HepG2 (cell line): ENCODE measurements around the gene UPK1B. TPM values are rescaled to one million over a fixed set of nuclear protein-coding genes. Genes with fewer than 3 reads are reported as not detected.

Source experiments
- ARID2 ChIP-seq: sonication (generic); formaldehyde crosslinking; IDR thresholded peaks from 2 replicates; pipeline ENCODE4 v1.8.1; 2022; ENCODE audit warnings: mild to moderate bottlenecking, missing genetic modification reagents, borderline replicate concordance
- BRD4 ChIP-seq: sonication (generic); formaldehyde crosslinking; IDR thresholded peaks from 2 replicates; pipeline ENCODE4 v1.4.0; 2020; ENCODE audit warnings: missing genetic modification reagents
- CREM ChIP-seq, 2 experiments: sonication (generic) in 1 of 2; formaldehyde crosslinking in 1 of 2; IDR thresholded peaks; 2 replicates each; pipeline versions ENCODE4 v1.4.0 to v1.6.1; 2016 to 2020; ENCODE audit warnings: antibody characterized with exemption in 1 of 2, mild to moderate bottlenecking in 1 of 2, missing genetic modification reagents in 1 of 2
- GABPA ChIP-seq, 2 experiments: IDR thresholded peaks; 2 replicates each; pipeline ENCODE4 v1.6.1; 2011 to 2016; ENCODE audit warnings: low read depth in 2 of 2, low read length in 1 of 2, missing biosample characterization in 1 of 2, missing genetic modification characterization in 1 of 2
- HMG20B ChIP-seq: conservative IDR thresholded peaks from 2 replicates; pipeline ENCODE4 v1.6.1; 2016; ENCODE audit warnings: missing genetic modification reagents, missing compliant biosample characterization
- KDM4B ChIP-seq: sonication (generic); formaldehyde crosslinking; IDR thresholded peaks from 2 replicates; pipeline ENCODE4 v1.4.0; 2020; ENCODE audit warnings: missing genetic modification reagents
- THYN1 ChIP-seq: sonication (generic); formaldehyde crosslinking; IDR thresholded peaks from 2 replicates; pipeline ENCODE4 v1.8.1; 2023; ENCODE audit warnings: low read depth, mild to moderate bottlenecking, moderate library complexity, missing genetic modification reagents, borderline replicate concordance
- ZBTB10 ChIP-seq: sonication (generic); formaldehyde crosslinking; IDR thresholded peaks from 2 replicates; pipeline ENCODE4 v1.4.0; 2020; ENCODE audit warnings: missing genetic modification reagents, borderline replicate concordance
- ZNF430 ChIP-seq: sonication (generic); formaldehyde crosslinking; IDR thresholded peaks from 2 replicates; pipeline ENCODE4 v1.9.0; 2021; ENCODE audit warnings: mild to moderate bottlenecking, missing genetic modification reagents
- ZNF530 ChIP-seq: sonication (generic); formaldehyde crosslinking; IDR thresholded peaks from 2 replicates; pipeline ENCODE4 v1.5.0; 2020; ENCODE audit warnings: low read depth, mild to moderate bottlenecking, missing genetic modification reagents
- ZNF850 ChIP-seq: sonication (generic); formaldehyde crosslinking; conservative IDR thresholded peaks from 2 replicates; pipeline ENCODE4 v1.9.0; 2021; ENCODE audit warnings: mild to moderate bottlenecking, missing genetic modification reagents
- polyA plus RNA-seq, 8 experiments: library from polyadenylated mRNA; depleted of rRNA in 3 of 8; stranded (reverse) in 7 of 8; unstranded in 1 of 8; fragments of >200 nt; fragmentation: Illumina TruSeq in 4 of 8; extraction: Trizol in 4 of 8; gene quantifications; 2 replicates each; pipeline versions ENCODE4 v1.2.1 to v1.2.3, GENCODE V29; 2011 to 2016; ENCODE audit warnings: low read depth in 4 of 8, missing spikeins in 1 of 8, mixed read lengths in 1 of 8; ENCODE audit not compliant: insufficient read depth in 1 of 8
- total RNA-seq, 5 experiments: library from RNA; depleted of rRNA; stranded (reverse); fragments of >200 nt; fragmentation: Illumina TruSeq; extraction: Trizol; gene quantifications; 2 replicates each; pipeline ENCODE4 v1.2.3, GENCODE V29; 2016; ENCODE audit warnings: low read depth in 1 of 5
- TF ChIP-seq, protein P1 (sequence below): sonication (generic); formaldehyde crosslinking; IDR thresholded peaks from 2 replicates; pipeline ENCODE4 v1.4.0; 2020; ENCODE audit warnings: mild to moderate bottlenecking, low read depth, missing genetic modification reagents
- TF ChIP-seq, protein P2 (sequence below): sonication (generic); formaldehyde crosslinking; IDR thresholded peaks from one replicate; pipeline ENCODE4 v1.5.1; 2020; ENCODE audit warnings: mild to moderate bottlenecking, missing genetic modification reagents; ENCODE audit errors: not compliant biosample characterization

UPK1B gene
- total and polyA plus RNA-seq, 2 of the 13 experiments (the other 11 are each of a cell fraction or from before 2014, with no cell fraction given), result not detected

GRCh38 chr3:119240591-119241434 lies 67.4 kb downstream of the UPK1B start, which contains the start of gene B4GALT4 (continued):
- TF ChIP-seq, protein P1, sequence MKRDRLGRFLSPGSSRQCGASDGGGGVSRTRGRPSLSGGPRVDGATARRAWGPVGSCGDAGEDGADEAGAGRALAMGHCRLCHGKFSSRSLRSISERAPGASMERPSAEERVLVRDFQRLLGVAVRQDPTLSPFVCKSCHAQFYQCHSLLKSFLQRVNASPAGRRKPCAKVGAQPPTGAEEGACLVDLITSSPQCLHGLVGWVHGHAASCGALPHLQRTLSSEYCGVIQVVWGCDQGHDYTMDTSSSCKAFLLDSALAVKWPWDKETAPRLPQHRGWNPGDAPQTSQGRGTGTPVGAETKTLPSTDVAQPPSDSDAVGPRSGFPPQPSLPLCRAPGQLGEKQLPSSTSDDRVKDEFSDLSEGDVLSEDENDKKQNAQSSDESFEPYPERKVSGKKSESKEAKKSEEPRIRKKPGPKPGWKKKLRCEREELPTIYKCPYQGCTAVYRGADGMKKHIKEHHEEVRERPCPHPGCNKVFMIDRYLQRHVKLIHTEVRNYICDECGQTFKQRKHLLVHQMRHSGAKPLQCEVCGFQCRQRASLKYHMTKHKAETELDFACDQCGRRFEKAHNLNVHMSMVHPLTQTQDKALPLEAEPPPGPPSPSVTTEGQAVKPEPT (CRISPR knock-in tag), result no peak
- TF ChIP-seq ZNF430 (CRISPR knock-in tag), result no peak; the same call in 1 of the 2 replicates
- TF ChIP-seq, protein P2, sequence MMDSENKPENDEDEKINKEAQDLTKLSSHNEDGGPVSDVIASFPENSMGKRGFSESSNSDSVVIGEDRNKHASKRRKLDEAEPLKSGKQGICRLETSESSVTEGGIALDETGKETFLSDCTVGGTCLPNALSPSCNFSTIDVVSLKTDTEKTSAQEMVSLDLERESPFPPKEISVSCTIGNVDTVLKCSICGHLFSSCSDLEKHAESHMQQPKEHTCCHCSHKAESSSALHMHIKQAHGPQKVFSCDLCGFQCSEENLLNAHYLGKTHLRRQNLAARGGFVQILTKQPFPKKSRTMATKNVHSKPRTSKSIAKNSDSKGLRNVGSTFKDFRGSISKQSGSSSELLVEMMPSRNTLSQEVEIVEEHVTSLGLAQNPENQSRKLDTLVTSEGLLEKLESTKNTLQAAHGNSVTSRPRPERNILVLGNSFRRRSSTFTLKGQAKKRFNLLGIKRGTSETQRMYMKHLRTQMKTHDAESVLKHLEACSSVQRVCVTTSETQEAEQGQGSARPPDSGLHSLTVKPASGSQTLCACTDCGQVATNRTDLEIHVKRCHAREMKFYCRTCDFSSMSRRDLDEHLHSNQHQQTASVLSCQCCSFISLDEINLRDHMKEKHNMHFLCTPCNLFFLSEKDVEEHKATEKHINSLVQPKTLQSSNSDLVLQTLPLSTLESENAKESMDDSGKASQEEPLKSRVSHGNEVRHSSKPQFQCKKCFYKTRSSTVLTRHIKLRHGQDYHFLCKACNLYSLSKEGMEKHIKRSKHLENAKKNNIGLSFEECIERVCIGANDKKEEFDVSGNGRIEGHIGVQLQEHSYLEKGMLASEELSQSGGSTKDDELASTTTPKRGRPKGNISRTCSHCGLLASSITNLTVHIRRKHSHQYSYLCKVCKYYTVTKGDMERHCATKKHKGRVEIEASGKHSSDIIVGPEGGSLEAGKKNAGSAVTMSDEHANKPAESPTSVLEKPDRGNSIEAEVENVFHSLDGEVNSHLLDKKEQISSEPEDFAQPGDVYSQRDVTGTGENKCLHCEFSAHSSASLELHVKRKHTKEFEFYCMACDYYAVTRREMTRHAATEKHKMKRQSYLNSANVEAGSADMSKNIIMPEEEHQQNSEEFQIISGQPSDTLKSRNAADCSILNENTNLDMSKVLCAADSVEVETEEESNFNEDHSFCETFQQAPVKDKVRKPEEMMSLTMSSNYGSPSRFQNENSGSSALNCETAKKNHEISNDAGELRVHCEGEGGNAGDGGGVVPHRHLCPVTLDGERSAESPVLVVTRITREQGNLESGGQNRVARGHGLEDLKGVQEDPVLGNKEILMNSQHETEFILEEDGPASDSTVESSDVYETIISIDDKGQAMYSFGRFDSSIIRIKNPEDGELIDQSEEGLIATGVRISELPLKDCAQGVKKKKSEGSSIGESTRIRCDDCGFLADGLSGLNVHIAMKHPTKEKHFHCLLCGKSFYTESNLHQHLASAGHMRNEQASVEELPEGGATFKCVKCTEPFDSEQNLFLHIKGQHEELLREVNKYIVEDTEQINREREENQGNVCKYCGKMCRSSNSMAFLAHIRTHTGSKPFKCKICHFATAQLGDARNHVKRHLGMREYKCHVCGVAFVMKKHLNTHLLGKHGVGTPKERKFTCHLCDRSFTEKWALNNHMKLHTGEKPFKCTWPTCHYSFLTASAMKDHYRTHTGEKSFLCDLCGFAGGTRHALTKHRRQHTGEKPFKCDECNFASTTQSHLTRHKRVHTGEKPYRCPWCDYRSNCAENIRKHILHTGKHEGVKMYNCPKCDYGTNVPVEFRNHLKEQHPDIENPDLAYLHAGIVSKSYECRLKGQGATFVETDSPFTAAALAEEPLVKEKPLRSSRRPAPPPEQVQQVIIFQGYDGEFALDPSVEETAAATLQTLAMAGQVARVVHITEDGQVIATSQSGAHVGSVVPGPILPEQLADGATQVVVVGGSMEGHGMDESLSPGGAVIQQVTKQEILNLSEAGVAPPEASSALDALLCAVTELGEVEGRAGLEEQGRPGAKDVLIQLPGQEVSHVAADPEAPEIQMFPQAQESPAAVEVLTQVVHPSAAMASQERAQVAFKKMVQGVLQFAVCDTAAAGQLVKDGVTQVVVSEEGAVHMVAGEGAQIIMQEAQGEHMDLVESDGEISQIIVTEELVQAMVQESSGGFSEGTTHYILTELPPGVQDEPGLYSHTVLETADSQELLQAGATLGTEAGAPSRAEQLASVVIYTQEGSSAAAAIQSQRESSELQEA (CRISPR knock-in tag), result peak; percentile 81
- TF ChIP-seq HMG20B (CRISPR knock-in tag), result no peak
- TF ChIP-seq BRD4 (CRISPR knock-in tag), result 0 out of 2 replicates have a peak, but pooled peaks have one; percentile 10
- no peak for TF ChIP-seq ARID2
- no peak for TF ChIP-seq ZNF530 (CRISPR knock-in tag)
- TF ChIP-seq ZNF850, result no peak
- no peak for TF ChIP-seq ZBTB10 (CRISPR knock-in tag)
- TF ChIP-seq KDM4B (CRISPR knock-in tag), result no peak
- no peak for TF ChIP-seq CREM (IDR thresholded peaks at IDR 0.05)
- TF ChIP-seq CREM (CRISPR knock-in tag; IDR thresholded peaks at IDR 0.05), result no peak
- no peak for TF ChIP-seq GABPA (IDR thresholded peaks at IDR 0.05; ENCODE audit: low read depth, low read length)
- no peak for TF ChIP-seq GABPA (CRISPR knock-in tag; IDR thresholded peaks at IDR 0.05; ENCODE audit: low read depth)
- no peak for TF ChIP-seq THYN1 (CRISPR knock-in tag)
